ENCODE data around the gene TFF3.

GRCh38 chr21:42313501-42313969 lies 1.7 kb downstream of the TFF3 start:
- TF ChIP-seq CTCF (IDR thresholded peaks at IDR 0.05; ENCODE audit: low read depth, low read length) (no peak), MYC (IDR thresholded peaks at IDR 0.05; ENCODE audit: low read depth, low read length) (no peak), POLR2A (IDR thresholded peaks at IDR 0.05; ENCODE audit: extremely low read depth, insufficient read length) (no peak), MAX (IDR thresholded peaks at IDR 0.05; ENCODE audit: low read depth, low read length) (no peak)
